Smooth muscle cell (in vitro differentiated cells): Measurements from ENCODE around the gene MAD1L1. TPM values are rescaled to one million over a fixed set of nuclear protein-coding genes. Genes with fewer than 3 reads are reported as not detected.

Experiments
- DNase-seq: peaks from one replicate; lab custom pipeline; 2025; ENCODE audit not compliant: unreplicated experiment; lab: John Stamatoyannopoulos, UW
- H2AFZ ChIP-seq: fragments of 200-600 bp; sonication (generic); 2 replicates; pipeline ENCODE4 v1.6.0; 2016; ENCODE audit warnings: antibody characterized with exemption, low read depth, mild to moderate bottlenecking
- H3F3A ChIP-seq: fragments of 200-600 bp; sonication (generic); 2 replicates; pipeline ENCODE4 v1.6.0; 2017; ENCODE audit warnings: antibody characterized with exemption, low read depth
- H3K27ac ChIP-seq: fragments of 200-600 bp; sonication (generic); 2 replicates; pipeline ENCODE4 v1.5.1; 2016; ENCODE audit warnings: low read depth, mild to moderate bottlenecking
- H3K27me3 ChIP-seq: fragments of 200-600 bp; sonication (generic); 2 replicates; pipeline ENCODE4 v1.6.1; 2016; ENCODE audit warnings: low read depth, mild to moderate bottlenecking
- H3K36me3 ChIP-seq: fragments of 200-600 bp; sonication (generic); 2 replicates; pipeline ENCODE4 v1.5.1; 2016; ENCODE audit warnings: low read depth
- H3K4me1 ChIP-seq: fragments of 200-600 bp; sonication (generic); 2 replicates; pipeline ENCODE4 v1.5.1; 2016; ENCODE audit warnings: low read depth
- H3K4me2 ChIP-seq: fragments of 200-600 bp; sonication (generic); 2 replicates; pipeline ENCODE4 v1.6.0; 2016; ENCODE audit warnings: mild to moderate bottlenecking
- H3K4me3 ChIP-seq: fragments of 200-600 bp; sonication (generic); 2 replicates; pipeline ENCODE4 v1.5.1; 2016; ENCODE audit warnings: mild to moderate bottlenecking
- H3K79me2 ChIP-seq: fragments of 200-600 bp; sonication (generic); 2 replicates; pipeline ENCODE4 v1.6.0; 2016; ENCODE audit warnings: low read depth, mild to moderate bottlenecking
- H3K9ac ChIP-seq: fragments of 200-600 bp; sonication (generic); 2 replicates; pipeline ENCODE4 v1.6.0; 2016; ENCODE audit warnings: low read depth
- H3K9me3 ChIP-seq: fragments of 200-600 bp; sonication (generic); replicated peaks from 2 replicates; pipeline ENCODE4 v1.5.1; 2016; ENCODE audit warnings: low read depth
- H4K20me1 ChIP-seq: fragments of 200-600 bp; sonication (generic); 2 replicates; pipeline ENCODE4 v1.6.0; 2016; ENCODE audit warnings: low read depth
- WGBS: methylation state at CpG from one replicate; pipeline ENCODE4 v1.1.7; 2016; ENCODE audit warnings: low lambda C conversion rate; 5-methylcytosine and 5-hydroxymethylcytosine counted together
- polyA plus RNA-seq: library from polyadenylated mRNA; unstranded; fragments of >200 nt; fragmentation: Nextera tagmentation; extraction: Ambion mirVana; gene quantifications from 2 replicates; pipeline ENCODE4 v1.2.1, GENCODE V29; 2016
- total RNA-seq: library from RNA; depleted of rRNA; stranded (reverse); fragments of >200 nt; gene quantifications from 2 replicates; pipeline ENCODE4 v1.2.3, GENCODE V29; 2014
- TF ChIP-seq, protein P1 (sequence below): fragments of 200-600 bp; sonication (generic); IDR thresholded peaks from 2 replicates; pipeline ENCODE4 v1.5.1; 2017; ENCODE audit warnings: borderline replicate concordance, mild to moderate bottlenecking, antibody characterized with exemption; ENCODE audit not compliant: insufficient read depth, poor library complexity, severe bottlenecking

The MAD1L1 gene
- total and polyA plus RNA-seq, 2 experiments from 2014 or later: 33.4 to 60.7 TPM

DNA sequence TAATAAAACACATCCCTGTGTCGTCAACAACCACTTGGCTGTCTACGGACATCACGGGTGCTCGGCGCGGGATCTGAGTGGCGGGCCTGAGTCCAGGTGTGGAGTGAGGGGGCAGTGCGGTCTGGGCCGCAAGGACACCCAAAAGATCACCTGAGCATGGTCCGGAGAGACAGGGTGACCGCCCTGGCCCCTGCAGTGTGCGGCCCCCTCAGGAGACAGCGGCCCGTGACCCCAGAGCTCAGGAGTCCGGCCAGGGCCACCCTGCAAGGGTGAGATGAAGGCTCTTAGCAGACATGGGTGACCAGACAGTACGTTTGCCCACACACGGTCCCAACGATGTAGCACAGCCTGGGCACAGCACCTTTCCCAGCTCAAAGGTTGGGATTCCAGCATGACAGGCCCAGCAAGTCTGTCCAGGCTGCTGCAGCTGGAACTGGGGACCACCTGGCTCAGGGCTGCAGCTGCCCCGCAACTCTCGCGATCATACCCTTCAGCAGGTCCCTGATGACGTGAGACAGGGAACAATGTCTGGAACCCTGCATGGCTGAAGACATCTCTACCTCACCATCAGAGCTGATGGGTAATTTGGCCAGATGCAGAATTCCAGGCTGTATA lies 324.9 kb downstream of the MAD1L1 start:
- no peaks in the 10 kb centered on the region for H4K20me1 ChIP-seq
- H3K9me3 ChIP-seq: no peaks in the 10 kb centered on the region
- H3F3A ChIP-seq: no peaks in the 10 kb centered on the region
- TF ChIP-seq, protein P1, sequence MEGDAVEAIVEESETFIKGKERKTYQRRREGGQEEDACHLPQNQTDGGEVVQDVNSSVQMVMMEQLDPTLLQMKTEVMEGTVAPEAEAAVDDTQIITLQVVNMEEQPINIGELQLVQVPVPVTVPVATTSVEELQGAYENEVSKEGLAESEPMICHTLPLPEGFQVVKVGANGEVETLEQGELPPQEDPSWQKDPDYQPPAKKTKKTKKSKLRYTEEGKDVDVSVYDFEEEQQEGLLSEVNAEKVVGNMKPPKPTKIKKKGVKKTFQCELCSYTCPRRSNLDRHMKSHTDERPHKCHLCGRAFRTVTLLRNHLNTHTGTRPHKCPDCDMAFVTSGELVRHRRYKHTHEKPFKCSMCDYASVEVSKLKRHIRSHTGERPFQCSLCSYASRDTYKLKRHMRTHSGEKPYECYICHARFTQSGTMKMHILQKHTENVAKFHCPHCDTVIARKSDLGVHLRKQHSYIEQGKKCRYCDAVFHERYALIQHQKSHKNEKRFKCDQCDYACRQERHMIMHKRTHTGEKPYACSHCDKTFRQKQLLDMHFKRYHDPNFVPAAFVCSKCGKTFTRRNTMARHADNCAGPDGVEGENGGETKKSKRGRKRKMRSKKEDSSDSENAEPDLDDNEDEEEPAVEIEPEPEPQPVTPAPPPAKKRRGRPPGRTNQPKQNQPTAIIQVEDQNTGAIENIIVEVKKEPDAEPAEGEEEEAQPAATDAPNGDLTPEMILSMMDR: no peak
- no peak overlapping the region for H2AFZ ChIP-seq
- H3K9ac ChIP-seq: no peak overlapping the region
- no peaks in the 10 kb centered on the region for H3K36me3 ChIP-seq
- no peak overlapping the region for H3K27ac ChIP-seq
- no peak overlapping the region for H3K4me3 ChIP-seq
- H3K79me2 ChIP-seq: no peaks in the 10 kb centered on the region
- 95% methylated on average over 22 of the region's 22 CpGs for WGBS
- H3K4me2 ChIP-seq: no peak overlapping the region
- H3K27me3 ChIP-seq: no peaks in the 10 kb centered on the region
- no peaks in the 10 kb centered on the region for H3K4me1 ChIP-seq
- DNase-seq: no peak

DNA sequence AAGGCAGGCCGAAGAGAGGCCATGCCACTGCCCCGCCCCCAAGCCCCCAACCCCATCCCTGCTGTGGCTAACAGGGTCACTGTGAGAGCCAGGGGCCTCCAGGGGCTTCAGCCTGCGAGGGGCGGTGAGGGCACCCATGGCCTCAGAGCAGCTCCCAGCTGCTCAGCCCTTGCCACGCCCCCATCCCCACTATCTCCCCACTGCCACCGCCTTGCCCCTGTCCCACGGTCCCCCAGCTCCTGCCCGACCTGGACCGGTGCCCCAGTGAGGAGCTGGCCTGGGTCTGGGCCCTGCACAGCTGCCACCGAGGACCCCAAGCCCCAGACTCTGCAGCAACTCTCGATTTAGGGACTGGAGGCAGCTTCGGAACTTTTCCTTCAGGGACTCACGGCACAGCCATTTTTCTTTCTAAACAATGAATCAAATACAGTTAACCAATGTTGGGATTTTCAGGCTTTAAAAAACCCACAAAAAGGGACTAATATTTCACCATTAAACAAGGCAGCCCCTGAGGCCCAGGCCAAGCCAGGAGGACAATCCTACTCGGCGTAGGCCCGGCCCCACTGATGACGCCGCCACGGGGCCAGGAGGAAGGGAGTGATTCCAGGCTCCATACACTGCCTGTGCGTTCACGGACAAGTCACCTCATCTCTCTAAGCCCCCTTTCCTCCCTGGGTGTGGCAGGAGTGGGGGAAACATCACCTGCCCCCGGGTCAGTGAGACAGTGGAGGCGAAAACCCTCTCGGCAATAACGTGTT lies 325.6 kb downstream of the MAD1L1 start:
- TF ChIP-seq, protein P1: no peak
- Histone ChIP-seq H3K4me3 (no peak overlapping the region), H3K79me2 (no peaks in the 10 kb centered on the region), H3K9me3 (no peaks in the 10 kb centered on the region), H3K27ac (no peak overlapping the region), H3K4me2 (no peak overlapping the region), H2AFZ (no peak overlapping the region), H3K9ac (no peak overlapping the region), H3K27me3 (no peaks in the 10 kb centered on the region), H3K36me3 (no peaks in the 10 kb centered on the region), H3F3A (no peaks in the 10 kb centered on the region), H4K20me1 (no peaks in the 10 kb centered on the region), H3K4me1 (no peaks in the 10 kb centered on the region)
- 94% methylated on average over 21 of the region's 25 CpGs for WGBS
- no peak for DNase-seq

DNA sequence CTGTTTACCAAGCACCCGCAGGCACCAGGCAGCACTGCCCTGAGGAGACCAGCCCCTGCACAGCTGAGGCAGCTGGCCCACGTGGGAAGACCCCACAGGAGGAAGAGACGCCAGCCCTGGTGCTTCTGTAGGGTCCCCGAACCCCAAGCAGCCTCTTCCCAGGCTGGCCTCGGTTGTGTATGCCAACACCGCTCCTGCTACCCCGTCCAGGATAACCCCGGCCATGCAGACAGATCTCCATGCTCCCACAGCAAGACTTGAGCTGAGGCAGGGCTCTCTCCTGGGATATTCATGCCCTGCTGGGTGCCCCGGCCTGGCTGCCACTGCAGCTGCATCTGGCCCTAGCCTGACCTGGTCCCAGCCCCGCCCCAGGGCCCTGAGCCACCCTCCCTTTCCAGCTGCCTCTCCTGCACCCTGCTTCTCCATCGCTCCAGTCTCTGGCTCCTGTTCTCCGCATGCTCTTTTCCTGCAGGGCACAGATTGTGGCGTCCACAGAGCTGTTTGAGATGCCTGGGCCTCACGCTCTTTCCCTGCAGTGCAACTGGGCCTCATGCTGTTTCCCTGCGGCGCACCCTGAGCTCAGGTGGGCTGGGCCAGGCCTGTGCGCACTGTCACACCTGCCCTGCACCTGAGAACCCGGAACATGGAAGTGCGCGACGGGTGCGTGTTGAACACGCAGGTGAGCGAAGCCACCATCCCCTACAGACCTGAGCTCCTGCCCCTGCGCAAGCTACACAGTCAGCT lies 326.5 kb downstream of the MAD1L1 start:
- no peaks in the 10 kb centered on the region for H4K20me1 ChIP-seq
- H3K9ac ChIP-seq: no peak overlapping the region
- H3K4me3 ChIP-seq: no peak overlapping the region
- H3K4me2 ChIP-seq: no peak overlapping the region
- H3F3A ChIP-seq: no peaks in the 10 kb centered on the region
- no peaks in the 10 kb centered on the region for H3K36me3 ChIP-seq
- DNase-seq: no peak
- no peaks in the 10 kb centered on the region for H3K79me2 ChIP-seq
- no peak overlapping the region for H2AFZ ChIP-seq
- H3K4me1 ChIP-seq: no peaks in the 10 kb centered on the region
- H3K9me3 ChIP-seq: no peaks in the 10 kb centered on the region
- 95% methylated on average over 24 of the region's 25 CpGs for WGBS
- H3K27me3 ChIP-seq: no peaks in the 10 kb centered on the region
- no peak overlapping the region for H3K27ac ChIP-seq
- TF ChIP-seq, protein P1: no peak
